Vagina (tissue), 2 donors: Measurements from ENCODE around the gene TMEM232. TPM values are rescaled to one million over a fixed set of nuclear protein-coding genes. Genes with fewer than 3 reads are reported as not detected.
"Not testable (repeated sequence)": the region's sequence is repeated elsewhere in the genome, so short reads cannot be mapped to it uniquely, and the experiment has no call there.

ENCODE experiments used
- DNase-seq, 2 donors: peaks; one replicate each; pipeline ENCODE4 v3.0.0-alpha.2; 2017; ENCODE audit errors: extremely low spot score in 2 of 2
- H3K27ac ChIP-seq: fragments of 200-600 bp; sonication (generic); one replicate; pipeline ENCODE4 v1.5.1; 2019
- H3K27me3 ChIP-seq: fragments of 200-600 bp; sonication (generic); one replicate; pipeline ENCODE4 v1.5.1; 2019
- H3K36me3 ChIP-seq, 2 donors: fragments of 200-600 bp; sonication (generic); one replicate each; pipeline ENCODE4 v1.5.1; 2017 to 2019
- H3K4me1 ChIP-seq: fragments of 200-600 bp; sonication (generic); one replicate; pipeline ENCODE4 v1.5.1; 2019
- H3K4me3 ChIP-seq, 2 donors: fragments of 200-600 bp; sonication (generic); 1 replicate in 1 of 2; 2 replicates in 1 of 2; pipeline ENCODE4 v1.5.1; 2016 to 2019
- H3K9me3 ChIP-seq: fragments of 200-600 bp; sonication (generic); one replicate; pipeline ENCODE4 v1.5.1; 2019
- POLR2A ChIP-seq, 2 donors: fragments of 450-650 bp; IDR thresholded peaks; one replicate each; pipeline ENCODE4 v1.6.1; 2017; ENCODE audit warnings: antibody characterized with exemption in 2 of 2, mild to moderate bottlenecking in 2 of 2, moderate library complexity in 2 of 2
- POLR2AphosphoS5 ChIP-seq, 2 donors: sonication (generic); formaldehyde crosslinking; IDR thresholded peaks; one replicate each; pipeline ENCODE4 v1.9.0; 2017; ENCODE audit warnings: antibody characterized with exemption in 2 of 2, mild to moderate bottlenecking in 2 of 2, low read depth in 1 of 2; ENCODE audit not compliant: insufficient read depth in 1 of 2
- intact Hi-C: fragments of 100-400 bp; cut with DNase I; formaldehyde crosslinking; loops from one replicate; pipeline ENCODE4 v1.15.1; 2023
- total RNA-seq: library from RNA; depleted of rRNA; stranded (reverse); fragments of >200 nt; gene quantifications from one replicate; pipeline ENCODE4 v1.2.3, GENCODE V29; 2016
- TF ChIP-seq, protein P1 (sequence below), 3 experiments: fragments of 450-650 bp in 2 of 3; fragments of 200-600 bp in 1 of 3; sonication (generic) in 1 of 3; IDR thresholded peaks; one replicate each; pipeline ENCODE4 v1.5.1; 2017 to 2019; ENCODE audit warnings: antibody characterized with exemption in 3 of 3, mild to moderate bottlenecking in 2 of 3, moderate library complexity in 2 of 3

TMEM232 gene
- total RNA-seq, 1 donor from 2014 or later: 4.2 TPM

DNA sequence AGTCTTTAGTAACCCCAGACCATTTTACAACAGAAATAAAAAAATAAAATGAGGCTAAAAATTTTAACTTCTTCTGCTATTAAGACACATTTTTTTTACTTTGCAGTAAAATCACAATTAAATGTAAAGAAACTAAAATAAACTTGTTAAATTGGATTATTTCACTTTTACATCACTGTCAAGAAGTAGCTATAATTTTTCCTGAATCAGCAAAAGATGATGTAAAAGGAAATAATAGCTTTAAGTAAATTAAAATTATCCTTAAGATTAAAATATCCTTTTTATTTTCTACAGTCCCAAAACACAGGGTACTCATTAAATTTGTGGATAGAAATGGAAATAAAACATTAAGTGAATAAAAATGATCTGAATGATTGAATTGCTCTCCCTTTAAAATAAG lies 44.5 kb downstream of the TMEM232 start:
- H3K4me3 ChIP-seq: no peak overlapping the region
- no peaks in the 10 kb centered on the region for H3K9me3 ChIP-seq
- intact Hi-C loops: no loop called here
- H3K4me1 ChIP-seq: no peaks in the 10 kb centered on the region
- no peaks in the 10 kb centered on the region for H3K27me3 ChIP-seq
- DNase-seq: no peak
- no peak for TF ChIP-seq POLR2AphosphoS5 (IDR thresholded peaks at IDR 0.05; ENCODE audit: insufficient read depth in 1 of 2, low read depth in 1 of 2)
- TF ChIP-seq, protein P1, sequence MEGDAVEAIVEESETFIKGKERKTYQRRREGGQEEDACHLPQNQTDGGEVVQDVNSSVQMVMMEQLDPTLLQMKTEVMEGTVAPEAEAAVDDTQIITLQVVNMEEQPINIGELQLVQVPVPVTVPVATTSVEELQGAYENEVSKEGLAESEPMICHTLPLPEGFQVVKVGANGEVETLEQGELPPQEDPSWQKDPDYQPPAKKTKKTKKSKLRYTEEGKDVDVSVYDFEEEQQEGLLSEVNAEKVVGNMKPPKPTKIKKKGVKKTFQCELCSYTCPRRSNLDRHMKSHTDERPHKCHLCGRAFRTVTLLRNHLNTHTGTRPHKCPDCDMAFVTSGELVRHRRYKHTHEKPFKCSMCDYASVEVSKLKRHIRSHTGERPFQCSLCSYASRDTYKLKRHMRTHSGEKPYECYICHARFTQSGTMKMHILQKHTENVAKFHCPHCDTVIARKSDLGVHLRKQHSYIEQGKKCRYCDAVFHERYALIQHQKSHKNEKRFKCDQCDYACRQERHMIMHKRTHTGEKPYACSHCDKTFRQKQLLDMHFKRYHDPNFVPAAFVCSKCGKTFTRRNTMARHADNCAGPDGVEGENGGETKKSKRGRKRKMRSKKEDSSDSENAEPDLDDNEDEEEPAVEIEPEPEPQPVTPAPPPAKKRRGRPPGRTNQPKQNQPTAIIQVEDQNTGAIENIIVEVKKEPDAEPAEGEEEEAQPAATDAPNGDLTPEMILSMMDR (IDR thresholded peaks at IDR 0.05): no peak
- TF ChIP-seq POLR2A (IDR thresholded peaks at IDR 0.05): no peak
- no peaks in the 10 kb centered on the region for H3K36me3 ChIP-seq
- no peak overlapping the region for H3K27ac ChIP-seq

DNA sequence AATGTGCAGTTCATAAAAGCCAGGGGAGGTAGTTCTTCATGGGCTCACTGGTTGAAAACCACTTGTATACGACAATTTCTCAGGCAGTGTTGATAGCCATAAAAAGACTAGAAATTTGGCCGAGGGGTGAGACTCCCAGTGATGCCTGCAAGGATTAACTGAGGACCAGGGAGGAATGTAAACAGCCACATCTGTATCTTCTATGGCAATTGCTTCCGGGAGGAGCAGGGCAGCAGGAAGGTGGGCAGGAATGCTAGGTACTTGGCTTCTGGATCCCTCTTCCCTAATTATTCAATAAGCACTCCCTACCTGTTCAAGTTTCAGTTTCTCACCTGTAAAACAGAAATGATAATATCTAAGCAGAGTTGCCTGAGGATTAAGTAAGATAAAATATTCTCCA lies 45.4 kb downstream of the TMEM232 start:
- Histone ChIP-seq H3K27ac (no peak overlapping the region), H3K36me3 (no peaks in the 10 kb centered on the region), H3K9me3 (no peaks in the 10 kb centered on the region), H3K4me1 (no peaks in the 10 kb centered on the region), H3K4me3 (no peak overlapping the region), H3K27me3 (no peaks in the 10 kb centered on the region)
- TF ChIP-seq POLR2A (IDR thresholded peaks at IDR 0.05): no peak
- TF ChIP-seq, protein P1 (IDR thresholded peaks at IDR 0.05): no peak
- no peak for DNase-seq
- intact Hi-C loops: no loop called here

DNA sequence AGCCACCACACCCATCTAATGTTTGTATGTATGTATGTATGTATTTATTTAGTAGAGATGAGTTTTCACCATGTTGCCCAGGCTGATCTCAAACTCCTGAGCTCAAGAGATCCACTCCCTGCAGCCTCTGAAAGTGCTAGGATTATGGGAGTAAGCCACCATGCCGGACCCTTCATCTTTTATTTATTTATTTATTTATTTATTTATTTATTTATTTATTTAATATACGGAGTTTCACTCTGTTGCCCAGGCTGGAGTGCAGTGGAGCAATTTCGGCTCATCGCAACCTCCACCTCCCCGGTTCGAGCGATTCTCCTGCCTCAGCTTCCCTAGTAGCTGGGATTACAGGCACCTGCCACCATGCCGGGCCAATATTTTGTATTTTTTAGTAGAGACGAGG lies 49.9 kb downstream of the TMEM232 start:
- H3K27ac ChIP-seq, intact Hi-C loops, H3K36me3 ChIP-seq, H3K9me3 ChIP-seq, H3K27me3 ChIP-seq, H3K4me1 ChIP-seq, H3K4me3 ChIP-seq, DNase-seq: not testable (repeated sequence)

DNA sequence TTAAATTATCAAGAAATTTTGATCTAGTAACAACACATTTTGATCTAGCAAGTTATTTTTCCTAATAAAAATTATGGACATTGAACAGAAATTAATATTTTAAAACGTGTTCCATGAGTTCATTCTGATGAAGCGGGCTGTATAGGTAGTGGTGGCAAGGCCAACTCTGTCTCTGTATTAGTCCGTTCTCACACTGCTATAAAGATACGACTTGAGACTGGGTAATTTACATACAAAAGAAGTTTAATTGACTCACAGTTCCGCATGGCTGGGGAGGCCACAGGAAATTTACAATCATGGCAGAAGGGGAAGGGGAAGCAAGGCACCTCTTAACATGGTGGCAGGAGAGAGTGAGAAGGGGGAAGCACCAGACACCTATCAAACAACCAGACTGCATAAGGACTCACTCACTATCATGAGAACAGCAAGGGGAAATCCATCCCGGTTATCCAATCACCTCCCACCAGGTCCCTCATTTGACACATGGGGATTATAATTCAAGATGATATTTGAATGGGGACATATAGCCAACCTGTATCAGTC lies 61.2 kb downstream of the TMEM232 start:
- Histone ChIP-seq H3K27ac (no peak overlapping the region), H3K9me3 (no peaks in the 10 kb centered on the region), H3K4me3 (no peak overlapping the region), H3K4me1 (no peaks in the 10 kb centered on the region), H3K36me3 (no peaks in the 10 kb centered on the region), H3K27me3 (no peaks in the 10 kb centered on the region)
- TF ChIP-seq POLR2A (IDR thresholded peaks at IDR 0.05) (no peak), POLR2AphosphoS5 (IDR thresholded peaks at IDR 0.05; ENCODE audit: insufficient read depth in 1 of 2, low read depth in 1 of 2) (no peak)
- TF ChIP-seq, protein P1 (IDR thresholded peaks at IDR 0.05): no peak
- DNase-seq: no peak
- intact Hi-C loops: no loop called here

DNA sequence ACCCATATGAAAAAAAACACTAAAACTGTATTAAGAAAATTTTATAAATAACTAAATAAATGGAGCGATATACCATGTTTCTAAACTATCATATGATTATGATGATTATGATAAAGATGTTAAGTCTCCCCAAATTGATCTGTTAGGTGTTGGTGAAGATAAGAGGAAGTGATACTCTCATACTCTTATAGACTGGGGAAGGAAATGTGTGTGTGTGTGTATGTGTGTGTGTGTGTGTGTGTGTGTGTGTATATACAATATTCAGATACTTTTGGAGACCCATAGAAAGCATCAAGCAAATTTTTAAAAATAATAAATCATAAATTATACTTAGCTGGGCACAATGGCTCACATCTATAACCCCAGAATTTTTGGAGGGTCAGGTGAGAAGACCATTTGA lies 62.9 kb downstream of the TMEM232 start:
- Histone ChIP-seq H3K4me1 (no peaks in the 10 kb centered on the region), H3K27ac (no peak overlapping the region), H3K9me3 (no peaks in the 10 kb centered on the region), H3K36me3 (no peaks in the 10 kb centered on the region), H3K4me3 (no peak overlapping the region), H3K27me3 (no peaks in the 10 kb centered on the region)
- no peak for DNase-seq
- TF ChIP-seq, protein P1 (IDR thresholded peaks at IDR 0.05): no peak
- TF ChIP-seq POLR2AphosphoS5 (IDR thresholded peaks at IDR 0.05; ENCODE audit: insufficient read depth in 1 of 2, low read depth in 1 of 2) (no peak), POLR2A (IDR thresholded peaks at IDR 0.05) (no peak)
- intact Hi-C loops: no loop called here

DNA sequence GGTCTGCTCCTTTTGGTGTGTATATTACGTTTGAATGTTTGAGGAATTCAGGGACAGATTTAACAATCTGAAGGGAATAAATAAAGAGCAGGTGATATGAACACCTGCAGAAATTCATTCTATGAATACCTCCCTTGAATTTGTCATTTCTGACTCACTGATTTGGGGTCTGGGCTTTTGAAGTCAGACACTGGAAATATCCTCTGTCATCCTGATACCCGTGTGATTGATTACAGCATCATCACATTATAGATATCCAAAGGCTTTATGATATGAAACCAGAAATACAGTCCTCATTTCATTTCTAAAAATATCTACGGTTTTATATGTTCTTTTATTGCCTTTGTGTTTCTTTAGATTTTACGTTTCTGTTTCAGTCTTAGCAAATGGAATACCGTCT lies 68.5 kb downstream of the TMEM232 start:
- intact Hi-C loops: no loop called here
- Histone ChIP-seq H3K9me3 (no peaks in the 10 kb centered on the region), H3K27ac (no peak overlapping the region), H3K36me3 (no peaks in the 10 kb centered on the region), H3K27me3 (no peaks in the 10 kb centered on the region), H3K4me3 (no peak overlapping the region), H3K4me1 (no peaks in the 10 kb centered on the region)
- DNase-seq: no peak
- TF ChIP-seq POLR2AphosphoS5 (IDR thresholded peaks at IDR 0.05; ENCODE audit: insufficient read depth in 1 of 2, low read depth in 1 of 2): no peak
- TF ChIP-seq, protein P1 (IDR thresholded peaks at IDR 0.05): no peak
